ENCODE measurements around the gene DDX1.

Gene DDX1

DNA sequence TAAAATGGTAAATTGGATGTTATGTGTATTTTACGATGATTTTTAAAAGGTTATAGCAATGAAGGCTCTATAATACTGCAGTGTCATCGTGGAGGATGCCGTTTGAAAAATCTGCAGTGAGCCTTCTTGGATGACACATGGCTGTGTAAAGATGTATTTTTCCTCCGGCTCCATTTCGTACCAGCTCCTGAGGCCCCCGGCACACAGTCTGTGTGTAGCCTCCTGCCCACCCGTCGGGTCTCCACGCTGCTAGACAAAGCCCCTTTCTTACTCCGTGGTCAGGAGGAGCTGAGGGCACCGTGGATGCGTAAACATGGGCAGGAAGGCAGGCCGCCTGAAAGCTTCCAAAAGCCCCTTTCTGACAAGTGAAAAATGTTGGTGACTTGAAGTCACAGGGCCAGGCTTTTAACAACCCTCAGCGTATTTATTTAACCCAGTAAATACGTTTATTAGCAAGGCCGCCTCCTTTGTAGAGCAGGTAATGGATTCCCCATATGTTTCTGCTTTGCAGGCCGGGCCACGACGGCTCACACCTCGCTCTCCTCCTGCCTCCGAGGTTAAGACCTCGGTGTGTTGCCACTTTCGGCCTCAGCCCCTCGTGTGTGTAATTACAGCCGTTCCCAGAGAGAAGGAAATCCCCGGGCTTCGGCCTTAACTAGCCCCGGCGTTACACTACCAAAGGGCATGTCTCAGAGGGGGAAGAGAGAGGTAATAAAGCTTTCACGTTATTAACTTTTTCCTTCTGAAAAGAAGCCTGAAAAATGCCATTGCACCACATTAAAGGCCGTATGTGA lies 72.8 kb downstream of the DDX1 start:
- no peak for DNase-seq (ENCODE audit: low spot score)

DNA sequence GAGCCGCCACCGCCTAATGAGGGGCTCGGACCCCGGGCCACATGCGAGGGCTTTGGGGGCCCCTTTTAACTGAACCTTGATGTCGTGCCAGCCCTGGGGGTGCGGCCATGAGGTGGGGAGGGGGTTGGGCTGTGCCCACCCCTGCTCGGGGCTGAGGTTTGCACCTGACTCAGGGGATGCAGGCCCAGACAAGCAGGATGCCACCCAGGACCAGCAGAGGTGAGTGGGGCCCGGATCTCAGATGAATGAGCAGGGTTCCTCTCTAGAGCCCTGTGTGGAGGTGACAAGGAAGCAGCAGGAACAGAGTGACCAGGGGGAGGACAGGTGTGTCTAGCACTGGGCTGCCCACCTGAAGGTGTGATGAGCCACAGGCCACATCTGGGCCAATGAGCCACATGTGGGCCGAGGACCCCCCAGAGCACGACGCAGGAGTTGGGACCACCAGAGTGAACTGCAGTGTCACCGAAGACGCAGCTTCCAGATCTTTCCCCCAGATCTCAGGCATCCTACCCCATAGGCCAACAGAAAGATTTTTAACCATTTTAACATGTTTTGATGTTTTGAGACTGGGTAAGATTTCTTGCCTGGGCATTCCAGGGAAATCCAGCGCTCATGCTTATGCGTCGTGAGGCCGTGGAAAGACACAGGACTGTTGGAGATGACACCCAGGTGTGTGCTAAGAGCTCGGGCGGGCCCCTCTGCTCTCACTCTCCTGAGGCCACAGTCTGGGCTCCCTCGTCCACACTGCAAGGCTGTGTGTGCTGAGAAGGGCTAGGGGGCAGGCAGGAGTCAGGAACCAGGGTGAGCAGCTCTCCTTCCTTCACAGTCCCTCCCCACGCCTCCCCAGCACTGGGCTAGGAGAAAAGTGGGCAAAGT lies 73.6 kb downstream of the DDX1 start:
- DNase-seq (ENCODE audit: low spot score): no peak

DNA sequence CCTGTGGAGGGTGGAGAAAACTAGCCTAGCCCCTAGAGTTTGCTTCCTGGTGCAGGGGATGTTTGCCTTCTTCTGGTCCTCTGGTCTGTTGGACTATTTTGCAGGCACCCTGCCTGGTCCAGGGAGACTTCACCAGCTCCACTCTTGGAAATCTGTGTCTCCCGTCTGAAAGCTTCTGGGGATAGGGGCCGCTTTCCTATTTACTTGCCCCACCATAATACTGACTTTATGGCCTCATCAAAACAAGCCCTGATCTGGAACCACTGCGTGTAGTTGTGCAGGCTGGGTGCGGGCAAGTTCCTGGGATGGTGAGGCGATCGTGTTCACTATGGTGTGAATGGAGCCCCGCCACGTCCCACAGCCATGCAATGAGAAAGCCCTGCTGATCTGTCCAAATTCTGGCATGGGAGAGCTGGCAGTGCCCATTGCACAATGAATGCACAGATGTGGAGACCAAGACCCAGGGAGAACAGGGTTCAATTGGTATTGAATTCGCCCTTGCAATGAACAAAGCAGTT lies 74.3 kb downstream of the DDX1 start:
- no peak for DNase-seq (ENCODE audit: low spot score)

DNA sequence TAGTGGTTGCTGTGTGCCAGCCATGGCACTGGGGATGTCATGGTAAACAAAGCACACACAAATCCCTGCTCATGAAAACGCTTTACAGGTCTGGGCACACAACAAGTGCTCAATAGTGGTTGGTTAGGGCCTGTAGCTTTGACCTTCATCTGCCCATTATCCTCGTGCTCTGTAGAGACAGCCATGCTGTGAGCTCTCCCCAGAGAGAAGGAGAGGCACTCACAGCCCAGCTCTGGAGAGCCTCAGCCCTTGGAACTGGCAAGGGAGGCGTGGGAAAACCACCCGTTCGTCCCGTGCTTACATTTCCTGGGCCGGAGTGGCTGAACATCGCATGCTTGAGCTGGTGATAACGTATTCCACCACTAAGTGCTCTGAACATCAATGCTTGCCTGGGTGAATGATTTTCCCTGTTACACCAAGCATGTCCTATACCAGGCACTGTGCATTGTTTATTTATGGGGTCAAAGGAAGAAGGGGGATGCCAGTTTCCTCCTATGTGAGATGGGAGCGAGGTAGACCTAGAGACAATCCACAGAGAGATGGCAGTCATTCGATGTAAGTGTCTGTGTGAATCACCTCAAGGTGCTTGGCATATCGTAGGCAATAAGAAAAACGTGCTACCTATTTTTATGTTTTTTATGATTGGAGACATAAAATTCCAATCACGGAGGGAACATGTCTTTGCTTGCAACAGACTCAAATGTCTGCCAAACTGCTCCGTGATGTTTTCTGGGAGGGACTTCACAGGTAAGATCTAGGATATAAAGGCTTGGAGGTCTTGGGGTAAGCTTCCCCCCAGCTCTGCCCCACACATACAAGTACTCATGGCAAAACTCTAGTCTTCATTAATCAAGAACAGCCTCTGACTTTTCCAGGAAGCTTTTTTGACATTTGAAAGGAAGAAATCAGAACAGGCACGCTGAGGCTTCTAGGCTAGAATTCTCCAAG lies 75.5 kb downstream of the DDX1 start:
- no peak for DNase-seq (ENCODE audit: low spot score)

DNA sequence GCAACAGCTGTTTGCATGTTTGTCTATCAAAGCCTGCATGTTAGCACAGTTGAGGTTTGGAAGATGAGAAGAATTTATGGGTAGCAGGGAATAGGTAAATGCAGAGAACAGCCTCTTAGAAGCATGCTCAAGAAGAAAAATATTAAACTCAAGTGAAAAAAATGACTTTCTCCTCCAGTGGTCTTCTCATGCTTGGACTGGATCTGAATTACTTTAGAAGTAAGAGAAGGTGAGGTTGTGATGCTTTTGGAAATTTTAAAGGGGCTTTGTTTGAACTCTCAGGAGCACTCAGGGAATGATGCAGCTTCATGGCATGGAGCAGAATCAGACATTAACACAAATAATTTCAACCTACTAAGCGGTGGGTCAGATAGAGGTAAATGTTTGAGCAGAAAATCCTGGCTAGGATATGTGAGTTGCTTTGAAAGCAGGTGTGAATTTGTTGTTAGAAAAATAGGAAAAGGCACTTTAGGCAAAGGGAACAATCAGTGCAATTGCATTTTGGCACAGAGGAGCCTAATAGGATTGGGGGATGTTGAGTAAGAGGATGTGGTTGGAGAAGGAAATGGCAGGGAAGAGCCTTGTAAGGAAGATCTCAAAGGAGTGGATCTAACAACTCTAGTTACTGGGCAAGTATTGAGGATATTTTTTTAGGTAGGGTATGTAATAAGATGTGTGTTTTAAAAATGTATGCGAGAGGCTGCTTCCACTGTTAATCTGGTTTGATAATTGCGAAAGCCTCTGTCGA lies 76.3 kb downstream of the DDX1 start:
- peak; percentile 22 for DNase-seq (ENCODE audit: low spot score)

DNA sequence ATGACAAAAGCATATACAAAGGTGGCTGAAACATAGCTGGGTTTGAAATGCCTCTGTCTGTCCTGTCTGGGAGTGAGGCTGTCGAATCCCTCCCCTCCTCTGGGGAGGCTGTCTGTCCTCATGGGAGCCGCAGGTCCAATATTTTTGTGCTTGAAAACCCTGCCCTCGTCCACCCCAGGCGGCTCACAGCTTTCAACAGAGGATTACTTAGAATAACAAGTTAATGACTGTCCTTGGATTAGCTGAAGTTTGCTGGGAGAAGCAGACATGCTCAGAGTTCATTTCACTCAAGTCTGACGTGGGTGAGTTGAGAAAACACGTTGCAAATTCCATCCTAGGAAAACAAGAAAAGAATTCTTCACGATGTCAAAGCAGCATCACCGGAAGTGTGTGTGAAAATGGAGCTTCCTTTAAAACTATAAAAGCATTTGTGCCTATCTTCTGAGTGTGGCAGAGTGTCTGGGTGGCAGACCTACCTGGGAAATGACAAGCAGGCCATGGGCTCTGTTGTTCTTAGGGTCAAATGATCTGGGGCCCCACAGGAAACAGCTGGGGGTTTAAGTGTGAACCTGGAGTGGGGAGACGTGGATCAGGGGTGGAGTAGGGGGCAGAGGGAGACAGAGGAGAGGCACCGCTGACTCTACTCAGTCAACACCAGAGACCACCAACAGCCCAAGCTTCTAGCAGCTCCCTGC lies 77.1 kb downstream of the DDX1 start:
- DNase-seq (ENCODE audit: low spot score): no peak

DNA sequence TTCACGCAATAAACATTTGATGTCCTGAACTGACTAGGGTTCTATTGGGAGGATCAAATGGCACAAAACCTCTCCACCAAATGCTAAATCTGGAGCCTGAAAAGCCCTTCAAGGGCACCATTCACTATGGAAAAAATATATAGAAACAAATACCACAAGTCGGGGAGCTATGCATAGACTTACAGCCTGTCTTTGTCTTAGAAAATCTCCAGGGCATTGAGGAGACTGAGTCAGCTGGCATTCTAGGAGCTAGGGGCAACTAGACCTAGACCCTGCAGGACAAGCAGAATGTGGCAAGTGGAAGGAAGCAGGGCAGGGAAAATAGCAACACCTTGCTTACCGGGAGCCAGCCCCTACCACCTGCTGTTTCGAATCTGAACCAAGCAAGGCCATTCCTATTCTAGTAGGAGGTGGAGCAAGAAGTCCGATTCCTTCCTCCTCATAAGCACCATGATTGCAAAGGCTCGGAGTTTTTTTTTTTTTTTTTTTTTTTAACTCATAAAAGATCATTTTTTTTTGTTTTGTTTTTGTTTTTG lies 77.8 kb downstream of the DDX1 start:
- DNase-seq (ENCODE audit: low spot score): no peak

DNA sequence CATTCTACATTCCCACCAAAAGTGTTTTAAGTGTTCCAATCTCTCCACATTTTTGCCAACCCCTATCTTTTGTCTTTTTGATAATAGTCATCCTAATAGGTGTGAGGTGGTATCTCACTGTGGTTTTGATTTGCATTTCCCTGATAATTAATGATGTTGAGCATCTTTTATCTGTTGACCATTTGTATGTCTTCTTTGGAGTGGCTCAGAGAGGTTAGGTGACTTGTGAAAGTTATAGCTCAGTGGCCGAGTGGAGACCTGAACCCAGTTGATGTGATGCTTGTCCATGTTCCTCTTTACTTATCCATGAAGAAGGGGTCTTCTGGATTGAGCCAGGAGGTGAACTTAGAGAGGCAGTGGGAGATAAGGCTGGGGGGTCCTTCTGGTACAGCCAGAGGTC lies 78.8 kb downstream of the DDX1 start:
- DNase-seq (ENCODE audit: low spot score): no peak

DNA sequence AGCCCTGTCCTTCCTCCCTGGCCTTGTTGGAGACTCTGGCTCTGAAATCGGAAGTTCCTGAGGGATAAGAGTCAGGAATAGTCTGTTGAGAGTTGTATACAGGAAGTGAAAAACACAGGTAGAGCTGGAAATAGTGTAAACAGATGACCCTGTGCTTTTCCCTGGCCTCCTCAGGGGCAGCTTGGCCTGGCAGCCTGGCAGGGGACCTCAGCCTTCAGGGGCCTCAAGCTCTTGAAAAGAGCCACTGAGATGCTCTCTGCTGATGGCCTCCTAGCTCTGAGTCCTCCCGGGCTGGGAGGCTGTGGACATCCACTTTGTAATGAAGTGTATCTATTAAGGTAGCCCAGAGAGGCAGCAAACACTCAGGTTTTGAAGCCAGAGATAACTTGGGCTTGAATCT lies 79.3 kb downstream of the DDX1 start:
- no peak for DNase-seq (ENCODE audit: low spot score)

DNA sequence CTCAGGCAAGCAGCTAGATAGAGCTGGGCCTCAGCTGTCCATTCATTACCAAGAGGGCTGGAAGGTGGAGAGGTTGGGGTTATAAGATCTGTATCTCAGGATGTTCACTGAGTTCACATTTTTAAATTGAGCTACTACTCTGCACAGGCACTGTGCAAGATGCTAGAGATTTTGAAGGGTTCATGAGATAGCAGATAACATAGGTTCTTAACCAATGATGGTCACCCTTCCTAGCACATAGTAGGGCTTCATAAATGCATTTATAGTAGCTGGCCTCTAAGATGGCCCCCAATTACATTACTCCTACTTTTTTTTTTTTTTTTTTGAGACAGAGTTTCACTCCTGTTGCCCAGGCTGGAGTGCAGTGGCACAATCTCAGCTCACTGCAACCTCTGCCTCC lies 79.7 kb downstream of the DDX1 start:
- no peak for DNase-seq (ENCODE audit: low spot score)

DNA sequence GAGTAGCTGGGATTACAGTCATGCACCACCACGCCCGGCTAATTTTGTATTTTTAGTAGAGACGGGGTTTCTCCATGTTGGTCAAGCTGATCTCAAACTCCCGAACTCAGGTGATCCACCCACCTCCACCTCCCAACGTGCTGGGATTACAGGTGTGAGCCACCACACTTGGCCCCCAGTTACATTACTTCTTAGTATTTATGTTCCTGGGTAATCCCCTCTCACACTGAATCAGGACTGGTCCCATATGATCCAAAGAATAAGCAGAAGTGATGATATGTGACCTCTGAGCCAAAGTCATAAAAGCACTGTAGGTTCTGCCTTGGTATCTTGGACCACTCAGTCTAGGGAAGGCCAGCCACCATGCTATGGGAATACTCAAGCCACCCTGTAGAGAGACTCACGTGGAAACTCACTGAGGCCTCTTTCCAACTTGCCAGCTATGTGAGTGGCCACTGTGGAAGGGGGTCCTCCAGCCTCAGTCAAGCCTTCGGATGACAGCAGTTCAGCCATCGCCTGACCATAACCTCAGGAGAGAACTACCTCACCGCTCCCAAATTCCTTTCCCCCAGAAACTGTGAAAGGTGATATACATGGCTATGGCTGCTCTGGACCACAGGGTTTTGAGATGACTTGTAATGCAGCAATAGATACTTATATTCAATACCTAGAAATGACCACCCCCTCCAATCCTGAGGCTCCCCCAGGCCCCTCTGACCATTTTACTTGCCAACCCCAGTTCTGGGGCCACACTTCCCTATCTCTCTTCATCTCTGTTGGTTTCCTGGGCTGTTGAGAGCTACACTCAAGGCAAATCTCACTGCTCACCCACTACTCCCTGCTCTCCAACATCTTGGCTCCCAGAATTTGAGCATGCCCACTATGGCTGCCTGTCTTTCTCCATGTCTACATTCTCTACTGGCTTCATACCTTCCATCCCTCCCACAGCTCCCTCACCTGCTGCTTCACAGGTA lies 80.5 kb downstream of the DDX1 start:
- no peak for DNase-seq (ENCODE audit: low spot score)

DNA sequence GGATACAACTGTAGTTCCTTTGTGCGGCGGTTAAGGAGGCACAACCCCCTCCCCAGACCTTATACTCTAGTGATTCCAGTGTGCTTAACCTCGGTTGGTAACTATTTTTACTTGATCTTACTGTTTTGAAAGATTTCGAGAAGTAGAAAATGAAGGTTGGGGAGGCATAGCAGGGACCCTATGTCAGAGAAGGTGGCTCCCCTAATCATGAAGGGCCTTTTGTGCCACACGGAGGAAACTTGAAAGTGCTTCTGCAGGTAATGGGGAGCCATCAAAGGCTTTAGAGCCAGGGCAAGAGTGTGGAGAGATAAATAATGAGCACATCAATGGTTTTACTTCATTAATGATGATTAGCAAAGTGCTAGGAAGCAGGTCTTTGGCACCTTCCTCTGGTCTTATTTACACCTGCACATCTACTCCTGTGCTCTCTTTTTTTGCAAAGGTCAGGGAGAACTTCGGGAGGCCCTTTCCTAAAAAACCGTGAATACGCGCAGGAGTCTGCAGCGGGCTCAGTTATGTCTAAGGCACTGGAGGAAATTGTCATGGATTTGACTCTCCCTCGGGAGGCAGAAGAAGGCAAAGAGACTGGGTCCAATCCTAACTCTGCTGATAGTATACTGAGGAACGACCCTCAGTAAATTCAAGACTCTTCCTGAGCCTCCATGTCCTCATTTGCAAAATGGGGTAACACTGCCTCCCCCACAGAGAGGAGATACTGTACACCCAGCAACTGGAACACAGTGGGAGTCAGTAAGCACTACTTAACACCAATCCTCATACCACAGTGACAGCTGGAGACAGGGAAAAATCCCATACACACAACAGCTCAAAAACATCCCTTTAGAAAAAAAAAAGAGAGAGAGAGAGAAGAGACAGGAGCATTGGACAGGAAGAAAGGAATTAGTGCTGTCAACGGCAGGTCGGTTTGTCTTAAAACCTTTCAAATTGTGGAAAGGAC lies 81.6 kb downstream of the DDX1 start:
- DNase-seq (ENCODE audit: low spot score): no peak

DNA sequence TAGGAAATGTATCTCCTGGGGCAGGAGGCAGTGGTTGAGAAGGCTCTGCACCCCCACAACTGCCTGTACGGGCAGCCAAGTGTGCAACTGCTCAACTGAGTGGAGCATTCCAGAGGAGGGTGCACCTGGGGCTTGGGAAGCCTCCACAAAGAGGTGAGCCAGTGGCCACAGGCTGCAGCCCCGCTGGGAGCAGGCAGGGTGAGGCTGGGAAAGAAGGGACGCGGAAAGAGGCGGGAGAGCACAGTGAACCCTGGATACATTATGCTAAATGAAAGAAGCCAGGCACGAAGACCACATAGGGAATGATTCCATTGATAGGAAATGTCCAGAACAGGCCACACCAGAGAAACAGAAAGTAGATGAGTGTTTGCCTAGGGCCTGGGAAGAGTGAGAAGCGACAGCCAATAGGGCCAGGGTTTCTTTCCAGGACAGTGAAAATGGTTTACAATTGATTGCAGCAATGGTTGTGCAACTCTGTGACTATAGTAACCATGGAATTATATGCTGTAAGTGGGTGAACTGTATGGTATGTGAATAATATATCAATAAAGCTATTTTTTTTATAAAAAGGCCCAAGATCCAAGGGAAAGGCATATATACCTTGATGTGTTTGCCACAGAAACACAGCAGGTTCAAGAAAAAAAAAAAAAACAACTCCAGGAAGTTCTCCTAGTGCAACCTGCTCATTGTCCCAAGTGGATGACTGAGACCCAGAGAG lies 82.4 kb downstream of the DDX1 start:
- no peak for DNase-seq (ENCODE audit: low spot score)

DNA sequence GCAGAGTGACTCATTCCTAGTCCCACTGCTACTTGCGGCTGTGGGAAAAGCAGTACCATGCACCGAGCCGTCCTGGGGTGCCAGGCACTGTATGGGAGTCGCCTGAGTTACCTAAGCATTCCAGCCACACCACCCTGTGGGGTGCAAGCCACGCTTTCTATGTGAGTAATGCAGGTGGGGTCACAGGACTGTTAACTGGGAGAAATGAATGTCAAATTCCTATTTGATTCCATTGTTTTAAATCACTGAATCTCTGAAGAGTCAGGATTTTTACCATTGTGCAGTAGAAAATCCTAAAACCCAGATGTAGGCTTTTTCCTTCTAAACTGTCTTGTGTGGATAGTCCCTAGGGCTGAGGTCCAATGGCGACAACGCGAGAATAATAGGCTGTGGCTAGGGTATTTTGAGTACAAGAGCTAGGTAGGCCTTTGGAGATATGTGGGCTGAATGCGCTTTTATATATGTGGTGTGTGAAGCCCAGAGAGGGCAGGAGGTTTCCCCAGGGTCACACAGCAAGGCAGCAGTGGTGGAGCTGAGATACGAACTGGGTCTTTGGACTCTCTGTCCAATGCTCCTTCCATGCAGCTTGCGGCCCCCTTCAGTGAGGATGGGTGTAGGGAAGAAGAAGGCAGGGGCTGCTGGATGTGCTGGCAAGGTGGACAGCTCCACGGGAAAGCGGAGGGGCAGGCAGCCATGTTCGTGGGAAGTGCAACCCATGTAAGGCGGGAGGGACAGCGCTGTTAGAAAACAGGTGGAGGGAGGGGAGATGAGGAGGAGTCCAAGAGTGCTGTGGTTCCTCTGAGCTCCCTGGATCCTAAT lies 83.2 kb downstream of the DDX1 start:
- no peak for DNase-seq (ENCODE audit: low spot score)

DNA sequence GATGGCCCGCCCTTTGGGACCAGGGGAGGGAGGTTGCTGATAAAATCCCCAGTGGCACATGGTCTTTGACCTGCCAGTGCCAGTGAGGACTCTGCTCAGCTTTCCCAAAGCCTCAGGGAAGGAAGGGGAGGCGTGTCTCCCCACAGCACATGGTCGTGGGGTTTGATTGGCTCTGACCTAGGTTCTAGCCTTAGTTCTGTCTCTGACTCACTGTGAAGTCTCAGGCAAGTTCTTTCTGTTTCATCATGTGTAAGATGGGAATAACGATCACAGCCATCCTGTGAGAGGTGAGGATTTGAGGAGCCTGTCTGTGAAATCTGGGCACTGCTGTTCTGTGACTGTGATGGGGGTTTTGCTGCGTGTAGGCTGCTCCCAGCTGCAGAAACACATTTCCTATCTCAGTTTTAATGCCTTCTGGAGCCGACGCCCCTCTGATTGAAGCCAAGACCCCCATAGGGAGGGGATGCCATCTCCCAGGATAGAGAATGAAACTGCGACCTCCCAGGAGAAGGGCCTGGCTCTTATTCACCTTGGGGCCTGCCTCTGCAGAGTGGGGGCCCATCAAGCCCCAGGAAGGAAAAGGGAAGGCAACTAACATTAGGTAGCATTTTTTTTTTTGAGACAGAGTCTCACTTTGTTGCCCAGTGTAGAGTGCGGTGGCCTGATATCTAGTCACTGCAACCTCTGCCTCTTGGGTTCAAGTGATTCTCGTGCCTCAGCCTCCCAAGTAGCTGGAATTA lies 84.0 kb downstream of the DDX1 start:
- no peak for DNase-seq (ENCODE audit: low spot score)

Measured in GM03348 (cell line).